Stimulated activated CD4-positive, alpha-beta T cell treated with anti-CD3 and anti-CD28 coated beads, Interleukin-15, amount 100 ng/mL, for 1 hour (primary cell): ENCODE measurements around the gene BDP1.
"Not testable (repeated sequence)": the region's sequence is repeated elsewhere in the genome, so short reads cannot be mapped to it uniquely, and the experiment has no call there.

Source experiments
- DNase-seq, 2 donors: peaks; one replicate each; pipeline ENCODE4 v3.0.0-alpha.2; 2020; ENCODE audit warnings: low read depth in 1 of 2, low spot score in 1 of 2

BDP1 gene

GRCh38 chr5:71609916-71610315 lies 154.5 kb downstream of the BDP1 start:
- DNase-seq = not testable (repeated sequence)

GRCh38 chr5:71615809-71616208 lies 160.4 kb downstream of the BDP1 start:
- DNase-seq = no peak
